Effector CD4-positive, alpha-beta T cell (primary cell): ENCODE results near the gene MATN3.
A peak's percentile ranks its signal among the peaks of the same experiment; 100 is the strongest.

Experiments
- DNase-seq: peaks from one replicate; pipeline ENCODE4 v3.0.0-alpha.2; 2020

Gene MATN3

DNA sequence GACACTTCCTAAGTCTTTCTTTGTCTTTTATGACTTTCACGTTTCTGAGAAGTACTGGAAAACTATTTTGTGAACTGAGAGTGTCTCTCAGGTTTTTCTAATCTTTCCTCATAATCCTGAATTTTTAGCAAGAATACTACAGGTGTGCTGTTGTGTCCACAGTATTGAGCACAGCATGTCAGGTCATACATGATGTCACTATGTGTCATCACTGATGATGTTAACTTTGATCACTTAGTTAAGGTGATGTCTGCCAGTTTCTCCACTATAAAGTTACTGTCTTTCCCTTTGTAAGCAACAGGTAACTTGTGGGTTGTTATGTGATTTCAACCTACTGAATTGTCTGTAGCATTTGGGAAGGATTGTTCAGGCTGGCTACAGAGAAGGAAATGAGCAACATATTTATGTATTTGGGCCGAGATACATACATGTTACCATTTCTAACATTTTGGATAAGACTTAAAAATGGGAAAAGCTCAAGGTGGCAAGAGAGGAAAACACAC is 11.1 kb downstream of the MATN3 start:
- no peak for DNase-seq

DNA sequence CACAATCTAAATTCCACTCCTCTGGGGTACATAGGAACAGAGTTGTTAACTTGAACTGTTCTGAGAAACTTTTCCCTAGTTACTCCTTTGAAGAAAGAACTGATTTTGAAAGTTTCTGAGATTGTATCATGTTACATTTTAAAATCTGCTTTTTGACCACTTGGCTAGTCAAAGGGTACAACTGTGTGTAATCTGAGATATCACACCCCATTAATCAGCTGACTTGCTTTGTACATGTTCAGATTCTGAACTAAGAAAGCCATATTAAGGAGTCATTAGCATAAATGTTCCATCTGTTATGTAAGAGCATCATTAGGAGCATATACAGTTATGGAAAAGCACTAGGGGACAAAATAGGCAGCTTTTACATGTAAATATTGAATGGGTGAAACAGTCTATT is 18.7 kb downstream of the MATN3 start:
- no peak for DNase-seq

DNA sequence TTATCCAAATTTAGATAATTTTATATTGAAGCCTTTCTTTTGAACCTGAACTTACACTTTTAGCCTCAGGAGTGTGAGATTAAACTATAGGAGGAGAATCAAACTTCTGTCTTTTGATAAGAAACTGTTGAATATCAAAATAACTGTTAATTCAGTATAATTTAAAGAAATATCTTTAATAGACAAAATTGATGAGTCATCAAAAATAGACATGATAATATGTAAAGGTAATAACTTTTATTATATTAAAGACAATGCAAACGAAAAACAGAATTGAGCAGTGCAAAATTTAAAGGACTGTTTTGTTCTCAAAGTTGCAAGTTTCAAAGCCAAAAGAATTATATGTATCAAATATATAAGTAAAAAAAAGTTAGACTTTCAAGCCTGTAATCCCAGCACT is 20.6 kb downstream of the MATN3 start:
- no peak for DNase-seq

DNA sequence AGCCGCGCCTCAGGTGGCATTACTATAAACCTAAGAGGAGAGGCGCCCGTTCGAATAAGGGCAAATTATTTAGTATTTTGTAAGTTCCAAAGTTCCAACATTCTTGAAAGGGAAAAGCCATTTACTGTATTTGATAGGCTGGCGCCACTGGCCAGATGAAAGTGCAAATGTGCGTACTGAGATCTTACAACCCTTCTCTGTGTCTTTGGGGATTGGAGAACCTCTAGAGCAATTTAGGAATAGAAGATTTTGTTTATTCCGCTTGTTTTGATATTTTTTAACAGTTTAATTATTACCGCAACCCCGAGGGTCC is 22.1 kb downstream of the MATN3 start:
- DNase-seq, result no peak

DNA sequence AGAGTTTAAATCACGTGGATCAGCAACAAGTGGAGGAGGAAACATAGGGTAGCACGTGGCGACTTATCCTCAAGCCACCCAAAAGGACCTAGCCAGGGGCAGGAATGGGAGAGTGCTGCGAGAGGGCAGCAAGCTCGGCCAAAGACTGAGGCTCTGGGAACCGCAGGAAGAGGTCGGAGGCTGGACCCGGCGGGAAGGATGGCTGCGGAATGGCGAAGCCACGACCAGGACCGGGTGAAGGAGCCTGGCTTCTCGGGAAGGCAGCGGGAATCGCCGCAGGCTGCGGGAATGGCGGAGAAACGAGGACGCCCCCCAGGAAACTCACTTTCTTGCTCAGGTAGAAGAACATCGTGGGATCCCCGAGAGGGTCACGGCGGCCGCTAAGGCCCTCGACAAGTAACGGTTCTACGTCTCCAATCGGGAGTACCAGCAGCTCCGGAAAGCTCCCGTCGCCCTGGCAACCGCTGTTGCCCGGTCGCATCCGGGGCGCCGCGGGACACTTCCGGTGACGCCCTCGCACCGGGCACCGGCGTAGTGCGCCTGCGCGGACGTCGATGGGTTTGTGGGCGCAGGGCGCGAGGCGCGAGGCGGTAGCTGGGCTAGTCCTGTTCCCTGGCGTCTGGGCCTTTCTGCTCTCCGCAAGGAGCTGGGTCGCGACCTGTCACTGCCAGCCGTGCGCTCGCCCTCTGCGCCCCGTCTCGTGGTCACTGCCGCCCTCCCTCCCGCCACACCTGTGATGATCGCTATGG is 22.6 kb downstream of the MATN3 start, which contains the start of gene WDR35:
Gene WDR35, minus strand, starts transcription at position 439 of the 749 bp plus-strand sequence. Its CDS starts 90 bp downstream, at position 349.
- DNase-seq, result peak; percentile 79

DNA sequence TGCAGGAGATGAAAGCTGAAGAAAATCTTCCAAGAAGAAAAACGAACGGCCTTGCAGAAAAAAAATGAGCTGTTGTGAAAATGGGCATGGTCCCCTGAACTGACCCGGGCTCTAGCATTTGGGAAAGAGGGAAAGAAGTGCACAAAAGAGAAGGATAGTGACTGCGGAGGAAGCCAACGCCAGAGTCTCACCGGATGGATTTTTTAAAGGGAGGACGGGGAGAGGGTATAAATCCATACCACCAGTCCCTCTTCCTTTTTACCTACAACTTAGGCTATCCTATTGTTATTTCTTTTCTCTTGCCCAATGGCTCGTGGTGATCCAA is 23.2 kb downstream of the MATN3 start:
- DNase-seq, result no peak

DNA sequence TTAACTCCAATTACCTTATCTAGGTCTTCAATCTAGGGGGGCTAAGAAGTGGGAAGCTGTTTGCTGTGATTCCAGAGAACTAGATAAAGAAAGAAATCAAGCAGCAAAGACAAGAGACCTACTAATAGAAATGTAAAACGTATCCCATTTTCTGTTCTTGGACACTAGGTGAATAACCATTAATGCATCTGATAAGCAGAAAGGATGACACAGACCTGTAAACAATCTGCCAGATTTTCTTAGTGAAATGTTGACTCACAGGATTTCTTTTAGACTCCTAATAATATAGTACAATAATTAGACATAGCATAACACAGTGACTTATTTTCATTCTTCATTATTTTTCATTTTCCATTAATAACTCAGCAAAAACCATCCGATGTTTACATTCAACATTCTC is 23.9 kb downstream of the MATN3 start:
- DNase-seq, result no peak

DNA sequence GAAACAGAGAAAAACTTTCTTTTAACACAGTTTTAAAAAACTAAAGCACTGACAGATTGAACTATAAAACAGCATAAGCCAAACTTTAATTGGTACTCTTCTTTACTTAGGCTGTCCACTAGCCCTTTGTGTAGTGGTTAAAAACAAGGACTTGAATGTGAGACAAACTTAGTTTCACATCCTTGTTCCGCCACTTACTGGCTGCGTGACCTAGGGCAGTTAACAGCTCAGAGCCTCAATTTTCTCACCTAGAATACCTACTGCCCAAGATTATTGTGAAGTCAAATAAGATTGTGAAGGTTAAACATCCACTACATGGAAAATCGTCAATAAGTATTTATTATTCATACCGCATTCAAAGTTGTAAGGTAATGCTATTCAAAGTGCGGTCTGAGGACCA is 24.5 kb downstream of the MATN3 start:
- DNase-seq, result no peak

DNA sequence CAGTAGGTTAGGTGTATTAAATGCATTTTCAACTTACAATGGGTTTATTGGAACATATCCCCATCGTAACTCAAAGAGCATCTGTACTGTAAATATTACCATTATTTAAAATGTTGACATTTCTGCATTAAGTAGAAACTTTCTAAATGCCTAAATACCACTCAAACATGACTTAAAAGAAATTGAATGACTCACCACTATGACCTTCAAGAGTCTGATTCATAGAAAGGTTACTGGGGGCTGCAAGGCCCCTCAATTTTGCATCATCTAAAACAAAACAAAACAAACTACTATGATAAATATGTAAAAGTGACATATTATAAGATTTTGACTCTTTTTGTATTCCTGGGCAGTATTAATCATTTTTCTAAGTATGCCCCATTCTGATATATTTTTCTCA is 30.2 kb downstream of the MATN3 start:
- no peak for DNase-seq

DNA sequence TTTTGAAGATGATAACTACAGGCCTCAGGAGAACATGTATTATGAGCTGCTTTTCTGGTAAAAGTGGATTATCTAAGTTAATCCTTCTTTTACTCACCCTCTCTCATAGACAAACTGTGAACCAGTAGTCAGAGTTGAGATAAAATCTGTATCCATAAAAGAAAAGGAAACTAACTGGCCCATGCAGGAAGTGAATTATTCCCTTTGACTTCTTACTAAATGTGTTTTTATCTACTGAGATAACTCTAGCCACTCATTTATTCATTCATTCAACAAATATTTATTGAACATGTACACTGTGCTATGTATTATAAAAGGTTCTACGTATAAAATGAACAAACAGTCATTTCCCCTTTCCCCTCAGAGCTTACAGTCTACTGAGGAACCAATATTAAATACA is 32.5 kb downstream of the MATN3 start:
- no peak for DNase-seq

DNA sequence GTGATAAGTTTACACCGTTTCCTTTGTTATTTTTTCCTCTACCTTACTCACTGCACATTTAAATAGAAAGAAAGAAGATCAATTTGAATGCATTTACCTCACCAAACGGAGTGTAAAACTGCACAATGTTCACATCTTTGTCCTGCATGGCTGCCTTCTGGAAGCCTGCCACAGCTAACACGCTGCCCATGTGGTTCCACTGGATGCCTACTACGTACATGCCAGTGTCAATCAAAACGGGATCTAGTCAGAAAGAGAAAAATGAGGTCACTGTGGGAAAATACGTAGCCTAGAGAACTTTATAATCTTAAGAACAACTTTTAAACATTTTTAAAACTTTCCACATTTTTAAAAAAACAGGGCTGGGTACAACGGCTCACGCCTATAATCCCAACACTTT is 39.0 kb downstream of the MATN3 start:
- DNase-seq, result no peak

DNA sequence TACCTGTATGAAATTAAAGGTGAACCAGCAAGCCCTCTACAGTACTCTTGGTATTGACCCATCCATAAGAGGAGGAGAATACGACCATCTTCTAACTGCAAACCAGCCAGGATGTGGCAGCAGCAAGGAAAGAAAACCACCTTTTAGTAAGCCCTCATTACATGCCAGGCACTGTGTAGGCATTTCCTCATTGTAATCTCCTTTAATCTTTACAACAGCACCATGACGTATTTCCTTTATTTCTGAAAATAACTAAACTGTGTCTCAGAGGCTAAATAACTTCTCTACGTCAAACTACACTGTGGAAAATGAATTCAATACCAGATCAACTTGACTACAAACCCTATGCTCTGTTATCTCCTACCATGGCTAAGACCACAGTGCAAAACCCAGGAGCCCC is 40.8 kb downstream of the MATN3 start:
- no peak for DNase-seq

DNA sequence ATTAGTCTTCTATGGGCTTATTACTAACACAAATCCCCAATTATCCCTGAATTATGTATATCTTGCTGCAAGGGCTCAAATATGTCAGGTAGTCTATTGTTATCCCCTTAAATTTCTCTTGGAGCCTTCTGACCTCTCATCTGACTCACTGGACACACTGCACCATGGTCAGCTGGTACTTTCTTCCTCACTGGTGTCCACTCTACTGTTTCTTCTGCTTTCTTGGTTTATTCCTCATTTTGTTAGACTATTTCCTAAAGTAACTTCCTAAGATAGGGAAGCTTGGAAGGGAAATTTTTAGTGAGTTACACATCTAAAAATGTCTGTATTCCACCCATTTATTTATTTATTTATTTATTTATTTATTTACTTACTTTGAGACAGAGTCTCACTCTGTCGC is 49.1 kb downstream of the MATN3 start:
- no peak for DNase-seq

DNA sequence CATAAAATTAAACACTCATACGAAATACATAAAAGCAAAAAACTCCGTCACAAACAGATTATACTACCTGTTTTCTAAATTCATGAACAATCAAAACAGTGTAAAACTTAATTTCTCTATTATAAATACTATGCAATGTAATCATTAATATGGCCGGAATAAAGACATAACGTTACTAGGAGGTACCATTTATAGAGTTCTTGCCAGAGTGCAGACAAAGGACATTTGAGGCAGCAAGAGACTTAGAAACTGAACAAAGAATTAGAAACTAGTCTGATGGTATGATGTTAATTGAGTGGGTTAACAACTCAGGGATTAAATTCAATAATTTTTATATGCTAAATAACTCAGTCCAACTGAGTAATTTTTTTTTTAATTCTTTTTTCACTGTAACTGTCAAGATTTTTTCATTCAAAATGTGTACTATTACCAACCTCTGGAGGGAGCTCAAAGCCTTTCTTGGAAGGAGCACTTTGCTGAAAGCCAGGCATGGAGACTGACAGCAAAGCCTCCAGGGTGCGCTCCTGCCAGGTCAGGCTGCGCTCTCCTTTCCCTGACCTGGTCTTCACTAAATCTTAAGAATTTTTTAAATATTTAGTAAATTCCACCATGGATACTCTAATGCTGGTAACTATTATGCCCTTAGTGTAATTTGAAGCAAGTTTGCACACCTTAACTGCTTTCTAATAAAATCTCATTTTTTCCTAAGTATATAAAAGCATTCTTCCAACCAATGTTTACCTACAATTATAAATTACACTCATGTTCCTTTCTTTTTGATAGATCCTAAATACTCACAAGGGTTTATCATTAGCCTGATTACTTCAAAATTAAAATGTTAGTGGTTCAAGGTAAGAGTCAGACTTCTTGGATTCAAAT is 56.7 kb downstream of the MATN3 start:
- DNase-seq, result peak; percentile 28

DNA sequence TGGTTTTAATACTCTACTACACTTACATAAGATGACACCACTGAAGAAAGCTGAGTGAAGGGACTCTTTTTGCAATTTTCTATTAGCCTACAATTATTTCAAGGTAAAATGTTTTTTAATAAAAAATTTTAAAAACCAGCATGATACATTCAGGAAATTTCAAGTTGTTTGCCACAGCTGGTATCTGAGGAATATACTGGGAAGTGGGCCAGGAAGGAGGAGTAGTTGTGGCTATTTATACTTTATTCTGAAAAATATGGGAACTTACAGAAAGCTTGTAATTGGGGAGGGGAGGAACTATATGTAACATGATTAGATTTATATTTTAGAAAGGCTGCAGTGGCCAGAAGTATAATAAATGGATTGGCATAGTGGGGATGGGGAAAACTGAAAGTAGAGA is 63.4 kb downstream of the MATN3 start:
- no peak for DNase-seq

DNA sequence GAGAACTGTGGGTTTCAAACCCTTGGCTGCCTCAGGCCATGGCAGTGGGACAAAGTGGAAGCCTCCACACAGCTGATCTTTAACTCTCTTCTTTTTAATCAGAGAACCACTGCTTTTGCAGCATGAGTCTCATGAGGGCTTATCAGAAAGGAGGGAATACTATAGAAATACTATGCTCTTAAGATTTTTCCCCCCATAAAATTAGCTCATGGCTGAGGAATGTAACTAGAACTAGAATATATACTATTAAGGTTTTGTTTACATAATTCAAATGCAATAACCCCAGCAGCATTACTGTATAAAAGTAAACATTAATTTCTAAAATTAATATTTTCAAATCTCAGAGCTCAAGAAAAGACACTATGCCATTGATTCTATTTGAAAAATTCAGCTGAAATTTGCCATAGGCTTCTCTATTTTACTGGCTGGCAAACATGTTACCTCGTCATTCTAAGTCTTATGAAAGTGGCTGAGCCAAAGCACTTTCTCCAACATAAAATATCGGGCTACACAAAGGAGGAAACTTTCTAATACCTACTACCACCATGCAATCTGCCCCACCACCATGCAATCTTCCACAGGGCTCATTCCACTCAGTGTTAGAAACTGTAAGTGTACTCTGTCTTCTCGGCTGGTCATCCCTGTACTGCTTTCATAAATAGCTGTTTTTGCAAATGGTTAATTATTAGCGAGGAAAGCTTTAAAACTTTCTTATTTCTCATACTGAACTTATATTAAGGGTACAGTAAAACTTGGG is 65.1 kb downstream of the MATN3 start:
- DNase-seq, result no peak

DNA sequence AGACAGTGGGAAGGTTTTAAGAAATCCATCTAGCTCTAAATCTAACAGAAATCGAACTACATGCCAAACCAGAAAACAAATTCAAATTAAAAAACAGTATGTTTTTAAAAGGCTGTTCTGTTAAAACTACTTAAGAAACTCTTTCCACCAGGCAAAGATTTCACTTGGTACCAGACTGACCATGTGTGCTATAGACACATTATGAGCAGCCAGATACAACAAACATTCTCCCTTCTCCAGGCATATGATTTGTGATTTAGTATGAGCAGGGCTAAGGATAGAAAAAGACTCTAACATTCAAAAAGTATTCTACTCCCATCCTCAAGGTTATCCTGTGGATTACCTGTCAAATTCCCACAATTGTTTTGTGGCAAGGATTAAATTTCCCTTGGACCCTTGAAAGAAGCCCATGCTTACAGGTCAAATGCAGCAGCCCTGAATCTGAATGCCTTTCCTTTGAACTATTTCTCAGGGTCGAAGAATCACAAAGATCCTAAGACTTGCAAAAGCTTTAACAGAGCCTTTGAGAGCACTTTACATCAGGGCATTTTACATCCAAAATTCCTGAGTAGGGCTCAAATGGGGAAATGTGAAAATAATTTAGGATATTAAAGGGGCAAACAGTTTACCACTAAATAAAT is 68.1 kb downstream of the MATN3 start:
- no peak for DNase-seq

DNA sequence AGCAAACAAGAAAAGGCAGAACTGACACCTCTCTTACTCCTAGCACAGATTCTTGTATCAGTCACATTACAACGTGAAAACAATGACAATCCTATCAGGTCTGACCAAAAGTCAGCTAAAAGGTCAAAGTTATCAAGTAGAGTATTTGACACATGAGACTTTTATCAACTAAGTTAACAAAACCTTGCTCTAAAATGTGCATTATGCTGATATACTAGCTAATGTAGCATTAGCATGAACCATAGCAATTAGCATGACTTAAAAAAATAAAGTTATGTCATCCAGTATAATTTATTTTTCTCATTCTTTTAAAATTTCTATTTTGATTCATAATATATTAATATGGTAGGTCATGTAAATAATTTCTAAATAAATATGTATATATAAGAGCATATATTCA is 69.3 kb downstream of the MATN3 start:
- no peak for DNase-seq

DNA sequence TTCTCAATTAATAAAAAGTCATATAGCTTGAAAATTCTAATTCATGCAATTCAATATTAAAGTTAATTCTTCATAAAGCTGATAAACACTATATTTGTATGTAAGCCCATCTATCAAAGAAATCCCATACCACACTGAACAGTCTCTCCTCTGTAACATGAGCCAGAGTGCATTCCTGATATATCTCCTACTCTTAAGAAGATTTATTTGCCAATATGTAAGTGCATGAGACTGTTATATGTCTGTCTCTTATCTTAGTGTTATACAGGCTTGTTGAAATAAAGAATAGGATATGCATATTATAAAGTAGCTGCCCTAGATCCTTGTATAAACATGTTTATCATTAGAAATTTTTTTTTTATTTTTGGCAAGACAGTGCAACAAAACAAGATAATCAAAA is 70.3 kb downstream of the MATN3 start:
- DNase-seq, result no peak
